Gastroesophageal sphincter (tissue), 3 donors: Measurements from ENCODE around the gene SERPINB6.

Experiments
- EP300 ChIP-seq: sonication (generic); formaldehyde crosslinking; IDR thresholded peaks from one replicate; pipeline ENCODE4 v1.6.1; 2017; ENCODE audit warnings: antibody characterized with exemption, mild to moderate bottlenecking
- TF ChIP-seq, protein P1 (sequence below), 4 experiments: fragments of 200-600 bp in 2 of 4; fragments of 450-650 bp in 2 of 4; sonication (generic) in 1 of 4; IDR thresholded peaks; one replicate each; pipeline ENCODE4 v1.5.1; 2017 to 2019; ENCODE audit warnings: antibody characterized with exemption in 4 of 4, mild to moderate bottlenecking in 2 of 4, moderate library complexity in 2 of 4

GRCh38 chr6:3009930-3010329 lies 38.6 kb upstream of the SERPINB6 start:
- TF ChIP-seq, protein P1, sequence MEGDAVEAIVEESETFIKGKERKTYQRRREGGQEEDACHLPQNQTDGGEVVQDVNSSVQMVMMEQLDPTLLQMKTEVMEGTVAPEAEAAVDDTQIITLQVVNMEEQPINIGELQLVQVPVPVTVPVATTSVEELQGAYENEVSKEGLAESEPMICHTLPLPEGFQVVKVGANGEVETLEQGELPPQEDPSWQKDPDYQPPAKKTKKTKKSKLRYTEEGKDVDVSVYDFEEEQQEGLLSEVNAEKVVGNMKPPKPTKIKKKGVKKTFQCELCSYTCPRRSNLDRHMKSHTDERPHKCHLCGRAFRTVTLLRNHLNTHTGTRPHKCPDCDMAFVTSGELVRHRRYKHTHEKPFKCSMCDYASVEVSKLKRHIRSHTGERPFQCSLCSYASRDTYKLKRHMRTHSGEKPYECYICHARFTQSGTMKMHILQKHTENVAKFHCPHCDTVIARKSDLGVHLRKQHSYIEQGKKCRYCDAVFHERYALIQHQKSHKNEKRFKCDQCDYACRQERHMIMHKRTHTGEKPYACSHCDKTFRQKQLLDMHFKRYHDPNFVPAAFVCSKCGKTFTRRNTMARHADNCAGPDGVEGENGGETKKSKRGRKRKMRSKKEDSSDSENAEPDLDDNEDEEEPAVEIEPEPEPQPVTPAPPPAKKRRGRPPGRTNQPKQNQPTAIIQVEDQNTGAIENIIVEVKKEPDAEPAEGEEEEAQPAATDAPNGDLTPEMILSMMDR (IDR thresholded peaks at IDR 0.05): no peak
- no peak for TF ChIP-seq EP300
